DMS53 treated with DMSO at 0.1 percent for 48 hours (cell line): Measurements from ENCODE around the gene OR4B1.
"Not testable (repeated sequence)": the region's sequence is repeated elsewhere in the genome, so short reads cannot be mapped to it uniquely, and the experiment has no call there.

ENCODE experiments used
- DNase-seq: peaks from one replicate; lab custom pipeline; 2025; ENCODE audit not compliant: unreplicated experiment; lab: John Stamatoyannopoulos, UW

Gene OR4B1, protein sequence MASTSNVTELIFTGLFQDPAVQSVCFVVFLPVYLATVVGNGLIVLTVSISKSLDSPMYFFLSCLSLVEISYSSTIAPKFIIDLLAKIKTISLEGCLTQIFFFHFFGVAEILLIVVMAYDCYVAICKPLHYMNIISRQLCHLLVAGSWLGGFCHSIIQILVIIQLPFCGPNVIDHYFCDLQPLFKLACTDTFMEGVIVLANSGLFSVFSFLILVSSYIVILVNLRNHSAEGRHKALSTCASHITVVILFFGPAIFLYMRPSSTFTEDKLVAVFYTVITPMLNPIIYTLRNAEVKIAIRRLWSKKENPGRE

DNA sequence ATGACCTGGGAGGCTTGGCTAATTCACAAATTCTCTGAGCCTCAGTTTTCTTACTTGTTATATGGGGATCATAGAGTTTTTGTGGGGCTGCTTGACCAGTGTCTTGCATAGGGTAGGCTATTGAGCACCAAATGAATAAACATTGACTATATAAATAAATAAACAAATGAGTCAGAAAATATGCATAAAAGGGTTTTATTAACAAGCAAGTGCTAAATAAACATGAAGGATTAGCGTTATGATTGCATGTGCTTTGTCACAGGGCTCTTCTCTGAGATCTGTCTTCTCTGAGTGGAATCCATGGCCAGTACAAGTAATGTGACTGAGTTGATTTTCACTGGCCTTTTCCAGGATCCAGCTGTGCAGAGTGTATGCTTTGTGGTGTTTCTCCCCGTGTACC is at the start of gene OR4B1:
Gene OR4B1, plus strand, starts transcription at position 301 of the 400 bp plus-strand sequence. Its CDS starts 0 bp downstream, at position 301.
- DNase-seq: no peak

DNA sequence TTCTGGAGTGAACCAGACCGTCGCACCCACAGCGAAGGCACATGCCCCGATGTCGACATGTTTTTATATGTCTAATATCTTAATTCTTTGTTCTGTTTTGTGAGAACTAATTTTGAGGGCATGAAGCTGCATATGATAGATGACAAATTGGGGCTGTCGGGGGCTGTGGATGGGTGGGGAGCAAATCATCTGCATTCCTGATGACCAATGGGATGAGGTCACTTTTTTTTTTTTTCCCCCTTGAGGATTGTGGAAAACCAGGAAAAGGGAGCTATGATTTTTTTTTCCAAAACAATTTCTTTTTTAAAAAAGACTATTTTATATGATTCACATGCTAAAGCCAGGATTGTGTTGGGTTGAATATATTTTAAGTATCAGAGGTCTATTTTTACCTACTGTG is 49.2 kb upstream of the OR4B1 start:
- DNase-seq: no peak

DNA sequence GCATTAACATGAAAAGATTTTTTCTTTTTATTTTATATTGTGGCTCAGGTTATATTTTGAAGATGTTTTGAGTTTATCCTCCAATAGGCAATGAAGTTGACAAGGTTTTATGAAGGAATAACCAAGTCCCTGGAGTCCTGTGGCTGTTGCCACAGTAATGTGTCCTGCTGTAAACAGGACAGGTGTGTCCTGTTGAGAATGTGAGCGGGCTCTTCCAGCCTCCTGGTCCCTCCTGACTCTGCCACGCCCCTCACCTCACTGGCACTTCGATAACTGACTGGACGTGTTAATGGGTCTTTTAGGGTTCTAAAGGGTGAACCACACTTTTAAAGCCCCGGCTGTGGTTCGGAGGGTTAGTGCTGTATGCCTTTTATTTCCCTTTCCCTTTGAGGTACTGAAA is 47.8 kb upstream of the OR4B1 start:
- no peak for DNase-seq

DNA sequence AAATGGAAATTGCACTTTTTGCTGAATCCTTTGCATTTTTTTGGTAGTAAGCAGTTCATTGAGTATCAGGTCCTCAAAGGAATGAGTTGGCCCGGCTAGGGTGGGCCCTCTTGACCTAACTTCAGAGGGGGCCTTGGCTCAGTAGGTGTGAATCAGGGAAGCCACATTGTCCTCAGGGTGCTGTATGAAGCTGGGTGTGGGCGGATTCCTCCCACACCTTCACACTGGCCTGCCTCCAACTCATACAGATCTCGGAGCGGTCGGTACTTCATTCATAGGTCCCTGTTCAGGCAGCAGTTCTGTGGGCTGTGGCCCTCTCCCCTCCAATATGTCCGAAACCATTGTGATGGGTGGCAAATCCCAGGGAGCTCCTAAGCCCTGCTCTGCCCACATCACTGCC is 47.4 kb upstream of the OR4B1 start:
- DNase-seq: no peak

DNA sequence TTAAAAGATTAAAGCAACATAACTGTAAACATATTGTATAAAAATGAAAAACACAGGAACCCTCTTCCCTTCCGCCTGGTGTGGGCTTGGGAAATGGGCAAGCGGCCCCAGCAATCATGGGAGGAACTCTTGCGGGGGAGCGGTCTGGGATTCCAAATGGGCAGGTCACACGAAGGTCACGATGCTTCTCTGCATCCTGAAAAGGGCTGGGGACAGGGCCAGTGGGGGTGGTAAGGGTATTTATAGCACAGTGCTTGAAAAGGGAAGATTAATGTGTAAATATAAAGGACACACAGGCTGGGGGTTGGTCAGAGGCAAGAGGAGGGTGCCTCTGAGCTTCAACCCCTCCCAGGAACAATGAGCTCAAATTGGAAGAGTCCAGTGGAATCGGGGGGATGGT is 46.9 kb upstream of the OR4B1 start:
- no peak for DNase-seq

DNA sequence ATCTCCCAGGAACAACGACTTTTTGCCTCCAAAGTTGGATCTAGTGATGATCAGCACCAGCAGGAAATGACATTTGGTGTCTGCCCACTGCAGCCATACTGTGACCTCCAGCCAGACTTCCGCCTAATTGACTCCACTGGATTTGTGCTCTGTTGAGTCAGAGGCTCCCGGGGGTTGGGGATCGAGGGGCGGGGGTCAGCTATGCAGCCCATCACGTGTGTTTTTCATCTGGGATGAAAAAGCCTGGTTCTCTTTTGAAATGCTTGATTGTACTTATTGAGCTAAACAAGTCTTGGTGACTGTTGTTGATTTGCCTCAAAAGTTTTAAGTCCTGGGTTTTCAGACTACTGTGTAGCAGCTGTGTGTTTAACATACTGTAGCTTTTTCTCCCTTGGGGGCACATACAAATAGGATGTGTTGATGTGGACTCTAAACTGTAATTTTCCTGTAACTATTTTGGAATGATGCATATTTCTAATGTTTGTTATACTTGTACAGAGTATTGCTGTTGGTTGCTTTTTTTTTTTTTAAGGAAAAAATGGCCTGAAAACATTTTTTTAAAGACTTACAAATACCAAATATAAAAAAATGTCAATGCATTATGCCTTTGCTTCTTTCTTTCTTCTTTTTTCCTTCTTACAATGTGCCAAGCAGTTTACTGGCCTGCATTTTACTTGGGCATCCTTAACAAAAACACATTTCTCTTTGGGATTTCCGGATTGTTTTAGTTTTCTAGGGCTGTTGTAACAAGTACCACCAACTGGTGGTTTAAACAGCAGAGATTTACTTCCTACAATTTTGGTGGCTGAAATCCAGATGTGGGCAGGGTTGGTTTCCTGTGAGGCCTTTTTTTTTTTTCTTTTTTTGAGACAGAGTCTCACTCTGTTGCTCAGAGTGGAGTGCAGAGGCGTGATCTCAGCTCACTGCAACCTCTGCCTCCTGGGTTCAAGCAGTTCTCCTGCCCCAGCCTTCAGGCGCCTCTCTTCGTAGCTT is 46.1 kb upstream of the OR4B1 start:
- DNase-seq: no peak

DNA sequence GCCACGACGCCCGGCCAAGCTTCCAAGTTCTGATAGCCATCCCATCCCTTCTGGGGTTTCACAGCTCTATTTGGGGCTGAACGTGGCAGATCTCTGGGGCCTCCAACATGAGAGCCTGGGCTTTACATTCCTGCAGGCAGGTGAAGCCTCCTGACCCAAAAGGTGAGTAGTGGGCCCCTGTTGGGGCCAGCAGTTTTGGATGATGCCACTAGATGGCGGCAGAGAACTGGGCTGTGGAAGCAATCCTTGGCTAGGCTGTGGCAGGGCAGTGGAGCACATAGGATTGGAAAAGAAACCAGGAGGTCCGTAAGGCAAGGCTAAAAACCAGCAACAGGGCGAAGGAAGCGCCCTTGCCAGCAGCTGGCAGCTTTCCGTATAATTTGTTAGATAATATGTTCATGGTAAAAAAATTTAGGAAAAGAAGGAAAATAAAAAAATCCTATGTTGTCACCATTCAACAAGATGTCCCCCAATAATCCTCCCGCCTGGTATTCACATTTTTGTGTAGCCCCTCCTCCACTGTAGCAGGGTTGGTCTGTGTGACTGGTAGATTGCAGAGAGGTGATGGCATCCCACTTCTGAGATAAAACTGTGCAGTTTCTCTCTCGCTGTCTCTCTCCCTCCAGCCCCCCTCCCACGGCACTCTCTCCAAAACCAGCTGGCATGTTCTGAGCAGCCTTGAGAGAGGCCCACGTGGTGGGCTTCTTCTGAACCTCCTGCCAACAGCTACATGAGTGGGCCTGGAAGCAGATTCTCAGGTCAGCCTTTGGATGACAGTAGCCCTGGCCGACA is 43.6 kb upstream of the OR4B1 start:
- DNase-seq: peak; percentile 21

DNA sequence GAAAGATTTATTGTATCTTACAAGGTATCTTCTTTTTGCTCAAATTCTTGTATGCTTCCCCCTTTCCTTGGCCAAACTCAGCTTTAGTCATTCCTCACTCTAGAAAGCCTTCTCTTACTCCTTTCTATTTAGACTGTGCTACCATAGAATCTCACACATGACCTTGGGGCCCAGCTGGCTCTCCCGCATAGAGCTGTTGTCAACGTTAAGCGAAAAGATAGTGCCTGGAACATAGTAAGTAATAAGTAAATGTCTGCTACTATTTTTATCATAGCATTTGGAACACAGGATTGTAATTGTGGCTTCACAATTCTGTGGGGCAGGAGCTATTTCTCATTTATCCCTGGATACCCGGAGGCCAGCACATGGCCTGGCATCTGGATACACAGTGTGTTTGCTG is 38.9 kb upstream of the OR4B1 start:
- no peak for DNase-seq

DNA sequence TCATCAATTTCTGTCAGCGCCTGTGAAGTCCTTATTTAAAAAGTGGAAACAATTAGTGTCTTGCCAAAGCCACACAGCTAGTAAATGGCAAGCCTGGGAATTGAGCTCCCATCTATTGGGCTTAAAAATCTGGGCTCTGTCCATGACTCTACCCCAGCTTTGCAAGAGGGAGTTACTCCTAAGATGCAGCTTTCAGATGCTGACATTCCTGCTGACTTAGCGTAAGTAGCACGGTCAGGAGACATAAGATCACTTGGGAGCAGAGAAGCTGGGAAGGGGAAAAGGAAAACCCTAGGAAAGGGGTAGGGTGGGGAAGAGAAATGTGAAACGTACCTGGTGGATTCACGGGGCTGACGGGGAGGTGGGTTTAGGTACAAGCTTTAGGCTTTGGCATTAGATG is 36.0 kb upstream of the OR4B1 start:
- DNase-seq: no peak

DNA sequence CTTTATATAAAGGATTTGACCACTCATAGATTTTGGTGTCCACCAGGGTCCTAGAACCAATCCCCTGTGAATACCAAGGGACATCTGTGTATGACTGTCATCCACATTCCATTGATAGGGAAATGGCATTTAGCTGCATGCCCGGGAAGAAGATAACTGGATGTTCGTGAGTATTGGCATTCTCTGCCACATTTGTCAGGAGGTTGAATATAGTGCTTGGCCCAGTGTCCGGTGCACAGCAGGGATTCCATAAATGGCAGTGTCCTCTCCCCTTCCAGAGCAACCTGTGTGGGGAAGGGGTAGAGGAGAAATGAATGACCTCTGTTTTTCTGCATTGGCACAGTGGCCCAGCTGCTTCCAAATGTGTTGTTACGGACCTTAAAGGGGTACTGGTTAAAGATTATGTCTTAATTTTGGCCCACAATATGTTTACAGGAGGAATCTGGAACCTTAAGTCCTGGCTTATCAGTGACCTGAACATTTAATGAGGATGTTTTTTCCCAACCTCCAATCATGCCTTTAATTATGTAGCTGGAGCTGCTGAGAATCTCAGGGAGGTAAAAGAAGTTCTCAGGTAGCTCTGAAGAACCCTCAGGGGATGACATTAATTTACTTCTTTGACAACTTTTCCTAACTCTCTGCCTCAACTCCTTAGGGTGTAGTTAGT is 33.6 kb upstream of the OR4B1 start:
- DNase-seq: no peak

DNA sequence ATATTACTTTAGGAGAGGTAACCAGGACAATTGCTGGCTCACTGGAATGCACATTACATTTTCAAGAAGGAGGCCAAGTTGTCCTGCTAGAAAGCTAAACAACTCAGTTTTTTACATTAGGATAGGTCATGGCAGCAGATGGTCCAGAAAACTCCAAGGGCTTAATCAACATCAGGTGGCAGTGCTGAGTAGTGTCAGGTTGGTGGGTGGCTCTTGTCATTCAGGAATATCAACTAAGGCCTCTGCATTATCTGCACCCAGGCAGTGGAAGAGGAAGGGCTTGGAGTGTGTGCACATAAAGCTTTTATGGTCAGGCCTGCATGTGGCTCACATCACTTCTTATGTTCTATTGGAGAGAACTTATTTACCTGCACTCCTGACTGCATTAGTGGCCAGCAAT is 32.2 kb upstream of the OR4B1 start:
- DNase-seq: peak; percentile 0

DNA sequence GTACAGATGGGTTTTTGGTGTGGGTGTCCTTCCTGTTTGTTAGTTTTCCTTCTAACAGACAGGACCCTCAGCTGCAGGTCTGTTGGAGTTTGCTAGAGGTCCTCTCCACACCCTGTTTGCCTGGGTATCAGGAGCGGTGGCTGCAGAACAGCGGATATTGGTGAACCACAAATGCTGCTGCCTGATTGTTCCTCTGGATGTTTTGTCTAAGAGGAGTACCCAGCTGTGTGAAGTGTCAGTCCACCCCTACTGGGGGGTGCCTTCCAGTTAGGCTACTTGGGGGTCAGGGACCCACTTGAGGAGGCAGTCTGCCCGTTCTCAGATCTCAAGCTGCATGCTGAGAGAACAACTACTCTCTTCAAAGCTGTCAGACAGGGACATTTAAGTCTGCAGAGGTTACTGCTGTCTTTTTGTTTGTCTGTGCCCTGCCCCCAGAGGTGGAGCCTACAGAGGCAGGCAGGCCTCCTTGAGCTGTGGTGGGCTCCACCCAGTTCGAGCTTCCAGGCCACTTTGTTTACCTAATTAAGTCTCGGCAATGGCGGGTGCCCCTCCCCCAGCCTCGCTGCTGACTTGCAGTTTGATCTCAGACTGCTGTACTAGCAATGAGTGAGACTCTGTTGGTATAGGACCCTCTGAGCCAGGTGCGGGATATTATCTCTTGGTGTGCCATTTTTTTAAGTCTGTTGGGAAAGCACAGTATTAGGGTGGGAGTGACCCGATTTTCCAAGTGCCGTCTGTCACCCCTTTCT is 25.5 kb upstream of the OR4B1 start:
- DNase-seq: not testable (repeated sequence)

DNA sequence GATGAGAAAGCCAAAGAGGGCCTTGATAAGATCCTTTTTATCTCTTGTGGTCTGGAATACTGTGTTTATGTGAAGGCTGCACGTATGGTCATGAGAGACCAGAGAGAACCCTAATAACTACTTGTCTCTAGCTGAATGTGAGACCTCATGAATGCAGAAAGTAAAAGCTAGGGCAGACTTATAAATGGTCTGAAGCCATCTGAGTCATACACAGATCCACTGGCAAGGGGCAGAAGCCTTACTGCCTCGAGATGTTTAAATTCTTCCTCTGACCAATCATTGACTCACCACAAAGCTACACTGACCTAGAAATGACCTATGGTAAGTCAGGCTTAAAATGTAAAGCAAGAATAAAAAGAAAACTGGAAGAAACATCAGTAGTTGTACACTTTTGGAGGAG is 22.7 kb upstream of the OR4B1 start:
- no peak for DNase-seq

DNA sequence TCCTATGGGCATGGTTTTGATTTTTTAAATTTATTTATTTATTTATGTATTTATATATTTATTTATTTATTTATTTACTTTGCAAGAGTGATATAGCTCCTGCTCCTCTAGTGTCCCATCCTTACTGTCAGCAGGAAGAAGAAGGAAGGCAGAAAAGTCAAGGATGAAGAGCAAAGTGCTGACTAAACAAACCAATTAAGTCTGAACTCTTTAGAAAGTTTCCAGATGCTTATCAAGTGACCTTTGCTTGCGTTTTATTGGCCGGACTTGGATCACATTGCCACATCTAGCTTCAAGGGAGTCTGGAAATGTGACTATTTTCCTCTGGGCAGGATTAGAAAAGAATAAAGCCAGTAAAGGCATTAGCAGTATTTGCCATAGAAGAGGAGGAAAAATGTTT is 8.7 kb upstream of the OR4B1 start:
- DNase-seq: no peak

DNA sequence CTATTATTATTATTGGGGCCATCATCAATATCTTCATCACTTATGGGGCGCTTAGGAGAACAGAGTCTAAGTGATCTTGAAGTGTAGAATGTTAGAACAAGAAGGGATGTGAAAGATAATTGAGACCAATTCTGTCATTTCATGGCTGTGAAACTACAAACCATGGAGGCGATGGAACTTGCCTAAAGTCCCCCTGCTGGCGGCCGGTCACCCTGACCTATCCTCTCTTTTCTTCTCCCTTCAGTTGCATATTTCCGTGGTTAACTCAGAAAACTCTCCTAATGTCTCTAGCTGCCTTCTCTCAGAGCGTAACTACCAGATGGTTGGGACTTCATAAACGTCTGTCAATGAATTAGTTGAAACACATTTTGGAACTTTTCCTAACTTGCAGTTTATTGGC is 6.6 kb upstream of the OR4B1 start:
- DNase-seq: no peak

DNA sequence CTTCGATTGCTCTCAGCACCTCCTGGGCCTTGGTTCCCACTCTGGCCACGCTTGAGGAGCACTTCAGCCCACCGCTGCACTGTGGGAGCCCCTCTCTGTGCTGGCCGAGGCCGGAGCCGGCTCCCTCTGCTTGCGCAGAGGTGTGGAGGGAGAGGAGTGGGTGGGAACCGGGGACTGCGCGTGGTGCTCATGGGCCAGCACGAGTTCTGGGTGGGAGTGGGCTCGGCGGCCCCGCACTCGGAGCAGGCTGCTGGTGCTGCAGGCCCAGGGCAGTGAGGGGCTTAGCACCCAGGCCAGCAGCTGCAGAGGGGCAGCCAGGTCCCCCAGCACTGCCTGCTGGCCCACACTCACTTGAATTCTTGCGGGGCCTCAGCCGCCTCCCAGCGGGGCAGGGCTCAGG is 12.2 kb downstream of the OR4B1 start:
- no peak for DNase-seq

DNA sequence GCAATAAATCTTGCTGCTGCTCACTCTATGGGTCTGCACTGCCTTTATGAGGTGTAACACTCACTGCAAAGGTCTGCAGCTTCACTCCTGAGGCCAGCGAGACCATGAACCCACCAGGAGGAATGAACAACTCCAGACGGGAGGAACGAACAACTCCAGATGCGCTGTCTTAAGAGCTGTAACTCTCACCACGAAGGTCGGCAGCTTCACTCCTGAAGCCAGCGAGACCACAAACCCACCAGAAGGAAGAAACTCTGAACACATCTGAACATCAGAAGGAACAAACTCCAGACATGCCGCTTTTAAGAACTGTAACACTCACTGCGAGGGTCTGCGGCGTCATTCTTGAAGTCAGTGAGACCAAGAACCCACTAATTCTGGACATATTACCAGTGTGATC is 13.4 kb downstream of the OR4B1 start:
- DNase-seq: not testable (repeated sequence)

DNA sequence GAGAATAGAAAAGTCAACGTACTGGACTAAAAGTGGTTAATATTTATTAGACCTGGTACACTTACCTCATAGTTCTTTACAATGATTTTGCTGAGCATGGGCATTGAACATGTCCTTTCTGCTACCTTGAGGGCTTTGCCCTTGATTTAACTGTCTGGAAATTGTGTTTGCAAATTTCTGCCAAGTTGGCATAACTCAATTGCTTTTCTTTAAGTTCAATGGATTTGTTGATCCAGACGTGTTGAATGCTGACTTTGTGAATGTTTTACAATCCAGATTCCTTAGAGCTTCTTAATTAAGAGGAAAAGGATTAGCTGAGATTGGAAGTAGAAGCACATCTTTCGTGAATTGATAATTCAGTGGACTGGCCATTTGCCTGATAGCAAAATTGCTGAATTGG is 21.1 kb downstream of the OR4B1 start:
- no peak for DNase-seq

DNA sequence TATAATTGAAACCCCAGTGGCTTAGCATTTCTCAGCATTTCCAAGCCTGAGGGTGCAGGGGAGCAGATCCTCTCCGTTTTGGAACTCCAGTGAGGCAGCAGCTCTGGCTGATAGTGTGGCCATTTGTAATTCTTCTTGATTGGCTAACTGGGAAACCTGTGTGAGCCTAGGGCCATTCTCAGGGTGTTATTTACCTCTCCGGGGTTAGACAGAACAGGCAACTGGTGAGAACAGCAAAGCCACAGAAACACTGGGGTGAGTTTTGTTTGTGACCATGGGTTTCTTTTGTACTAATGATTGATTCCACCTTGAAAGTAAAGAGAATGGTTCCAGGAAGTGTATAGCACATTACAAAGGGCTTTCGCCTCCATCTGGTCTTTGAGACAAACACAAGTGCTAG is 25.9 kb downstream of the OR4B1 start:
- no peak for DNase-seq

DNA sequence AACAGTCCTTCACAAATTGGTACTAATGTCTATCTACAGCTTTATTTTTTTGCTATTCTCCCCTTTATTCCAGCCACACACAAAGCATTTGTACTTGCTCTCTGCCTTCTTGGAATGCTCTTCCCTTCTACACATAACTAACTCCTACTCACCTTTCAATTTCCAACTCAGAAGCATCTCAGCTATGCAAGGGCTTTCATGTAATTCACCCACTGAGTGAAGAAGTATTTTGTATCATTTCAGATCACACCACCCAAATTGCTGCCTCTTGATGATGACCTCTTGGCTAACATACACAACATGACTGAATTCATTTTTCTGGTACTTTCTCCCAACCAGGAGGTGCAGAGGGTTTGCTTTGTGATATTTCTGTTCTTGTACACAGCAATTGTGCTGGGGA is 28.2 kb downstream of the OR4B1 start, which contains the start of gene OR4X2:
Gene OR4X2, plus strand, starts transcription at position 301 of the 400 bp plus-strand sequence. Its CDS starts 0 bp downstream, at position 301.
- no peak for DNase-seq
